ENCODE data around the gene PLCG2. TPM values are rescaled to one million over a fixed set of nuclear protein-coding genes. Genes with fewer than 3 reads are reported as not detected.
"Not testable (repeated sequence)": the region's sequence is repeated elsewhere in the genome, so short reads cannot be mapped to it uniquely, and the experiment has no call there.

Gene PLCG2
- total RNA-seq, 1 donor from 2014 or later = 47.6 TPM

GRCh38 chr16:82008957-82009592, 230.0 kb downstream of the PLCG2 start:
- Histone ChIP-seq H3K27me3 (no peaks in the 10 kb centered on the region), H3K9me3 (peaks cover 7% of the 10 kb centered on the region), H3K36me3 (no peaks in the 10 kb centered on the region), H3K4me3 (no peak overlapping the region), H3K27ac (no peak overlapping the region), H3K4me1 (no peaks in the 10 kb centered on the region)
- TF ChIP-seq, protein P1, sequence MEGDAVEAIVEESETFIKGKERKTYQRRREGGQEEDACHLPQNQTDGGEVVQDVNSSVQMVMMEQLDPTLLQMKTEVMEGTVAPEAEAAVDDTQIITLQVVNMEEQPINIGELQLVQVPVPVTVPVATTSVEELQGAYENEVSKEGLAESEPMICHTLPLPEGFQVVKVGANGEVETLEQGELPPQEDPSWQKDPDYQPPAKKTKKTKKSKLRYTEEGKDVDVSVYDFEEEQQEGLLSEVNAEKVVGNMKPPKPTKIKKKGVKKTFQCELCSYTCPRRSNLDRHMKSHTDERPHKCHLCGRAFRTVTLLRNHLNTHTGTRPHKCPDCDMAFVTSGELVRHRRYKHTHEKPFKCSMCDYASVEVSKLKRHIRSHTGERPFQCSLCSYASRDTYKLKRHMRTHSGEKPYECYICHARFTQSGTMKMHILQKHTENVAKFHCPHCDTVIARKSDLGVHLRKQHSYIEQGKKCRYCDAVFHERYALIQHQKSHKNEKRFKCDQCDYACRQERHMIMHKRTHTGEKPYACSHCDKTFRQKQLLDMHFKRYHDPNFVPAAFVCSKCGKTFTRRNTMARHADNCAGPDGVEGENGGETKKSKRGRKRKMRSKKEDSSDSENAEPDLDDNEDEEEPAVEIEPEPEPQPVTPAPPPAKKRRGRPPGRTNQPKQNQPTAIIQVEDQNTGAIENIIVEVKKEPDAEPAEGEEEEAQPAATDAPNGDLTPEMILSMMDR (IDR thresholded peaks at IDR 0.05) = no peak
- DNase-seq (no peak), ATAC-seq (no peak)
- intact Hi-C loops (cut with DNase I) = no loop called here

DNA sequence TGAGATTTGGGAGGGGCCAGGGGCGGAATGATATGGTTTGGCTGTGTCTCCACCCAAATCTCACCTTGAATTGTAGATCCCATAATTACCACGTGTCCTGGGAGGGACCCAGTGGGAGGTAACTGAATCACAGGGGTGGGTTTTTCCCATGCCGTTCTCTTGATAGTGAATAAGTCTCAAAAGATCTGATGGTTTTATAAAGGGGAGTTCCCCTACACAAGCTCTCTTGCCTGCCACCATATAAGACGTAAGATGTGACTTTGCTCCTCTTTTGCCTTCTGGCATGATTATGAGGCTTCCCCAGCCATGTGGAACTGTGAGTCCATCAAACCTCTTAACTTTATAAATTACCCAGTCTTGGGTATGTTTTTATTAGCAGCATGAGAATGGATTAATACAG, 230.7 kb downstream of the PLCG2 start:
- DNase-seq; H3K36me3 ChIP-seq; H3K4me1 ChIP-seq; H3K9me3 ChIP-seq; H3K27ac ChIP-seq; H3K27me3 ChIP-seq; intact Hi-C loops (cut with DNase I); ATAC-seq; H3K4me3 ChIP-seq: not testable (repeated sequence)

DNA sequence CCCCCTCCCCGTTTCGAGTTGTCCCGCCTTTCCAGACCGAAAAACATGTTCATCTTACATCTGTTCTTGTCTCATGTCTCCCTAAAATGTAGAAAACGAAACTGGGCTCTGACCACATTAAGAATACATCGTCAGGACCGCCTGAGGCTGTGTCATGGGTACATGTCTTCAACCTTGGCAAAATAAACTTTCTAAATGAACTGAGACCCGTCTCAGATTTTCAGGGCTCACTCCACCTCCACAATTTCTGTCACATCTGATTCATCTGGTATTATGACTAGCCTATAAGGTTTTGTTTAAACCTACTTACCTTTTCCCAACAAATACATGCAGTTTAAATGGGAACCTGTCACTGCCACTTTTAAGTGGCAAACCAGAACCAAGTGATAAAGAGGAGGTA, 231.6 kb downstream of the PLCG2 start:
- Histone ChIP-seq H3K36me3 (no peaks in the 10 kb centered on the region), H3K27ac (peak overlapping the region; percentile 25), H3K27me3 (no peaks in the 10 kb centered on the region), H3K9me3 (peaks cover 7% of the 10 kb centered on the region), H3K4me3 (peak overlapping the region; percentile 52), H3K4me1 (no peaks in the 10 kb centered on the region)
- TF ChIP-seq, protein P1 (IDR thresholded peaks at IDR 0.05) = no peak
- ATAC-seq = no peak
- DNase-seq = no peak
- intact Hi-C loops (cut with DNase I) = no loop called here

DNA sequence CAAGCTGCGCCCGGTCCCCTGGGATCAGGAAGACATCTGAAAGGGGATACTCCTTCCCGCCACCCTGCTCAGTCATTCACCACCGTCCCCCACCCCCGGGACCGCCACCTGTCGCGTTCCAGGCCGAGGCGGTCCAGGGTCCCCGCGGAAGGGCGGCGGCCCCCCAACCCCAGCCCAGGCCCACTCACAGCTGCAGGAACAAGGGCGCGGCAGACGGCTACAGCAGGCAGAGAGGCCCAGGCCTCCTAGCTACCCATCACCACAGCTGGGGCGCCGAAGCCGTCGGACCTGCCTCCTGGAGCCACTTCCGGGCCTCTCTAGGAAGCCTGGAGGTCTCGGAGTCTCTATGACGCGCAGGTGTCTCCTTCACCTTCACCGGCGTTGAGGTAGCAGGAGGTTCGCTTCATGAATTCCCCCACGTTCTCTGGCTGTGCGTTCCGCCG, 232.1 kb downstream of the PLCG2 start, which contains the start of gene SDR42E1:
Gene SDR42E1 (minus strand): TSS at position 272 of the 443 bp plus-strand sequence. CDS start 10,612 bp downstream, outside the sequence.
- H3K36me3 ChIP-seq = no peaks in the 10 kb centered on the region
- H3K4me3 ChIP-seq = peak within 1 kb of the TSS; percentile 52
- intact Hi-C loops (cut with DNase I) = no loop called here
- H3K27ac ChIP-seq = peak within 1 kb of the TSS; percentile 25
- TF ChIP-seq, protein P1 (IDR thresholded peaks at IDR 0.05) = no peak
- ATAC-seq (peak; percentile 98), DNase-seq (peak; percentile 87)
- H3K27me3 ChIP-seq = no peaks in the 10 kb centered on the region
- peaks cover 7% of the 10 kb centered on the region for H3K9me3 ChIP-seq
- H3K4me1 ChIP-seq = no peaks in the 10 kb centered on the region

Other genes with a start within 250 kb of the PLCG2 start
- gene SDR42E1, start 232.2 kb downstream of the PLCG2 start, total RNA-seq = 6.5 TPM

Data from upper lobe of right lung (tissue), 1 donor.